ENCODE data around the gene FGFR2. TPM values are rescaled to one million over a fixed set of nuclear protein-coding genes. Genes with fewer than 3 reads are reported as not detected.

FGFR2 gene
- total RNA-seq, 1 experiment from 2014 or later, result 135 TPM

GRCh38 chr10:121578298-121578697 is 19.9 kb downstream of the FGFR2 start:
- DNase-seq, result no peak
- peaks cover 85 to 90% of the 10 kb centered on the region in 2 experiments for H3K4me1 Mint-ChIP-seq
- peaks cover 20 to 56% (median 36%) of the 10 kb centered on the region in 3 experiments for H3K36me3 Mint-ChIP-seq (ENCODE audit: insufficient read depth in 1 of 3, low read depth in 3 of 3)
- Histone ChIP-seq H3K4ac (ENCODE audit: low read depth, low read length) (no peak overlapping the region), H2BK5ac (ENCODE audit: insufficient read length, low read length) (no peak overlapping the region), H4K5ac (ENCODE audit: insufficient read length, low read depth, low read length) (no peak overlapping the region), H3K23ac (ENCODE audit: insufficient read length, low read depth, low read length) (no peak overlapping the region), H3K79me1 (ENCODE audit: insufficient read depth, low read depth, low read length, poor library complexity, severe bottlenecking) (peaks cover 14% of the 10 kb centered on the region), H3K56ac (ENCODE audit: insufficient read length, low read depth, low read length) (no peak overlapping the region), H2AK5ac (ENCODE audit: insufficient read length, low read length) (no peak overlapping the region), H3K27ac (ENCODE audit: insufficient read length, low read depth, low read length) (no peak overlapping the region), H2AFZ (ENCODE audit: low read length) (no peak overlapping the region), H4K8ac (replicated peaks; ENCODE audit: insufficient read length, low read depth, low read length) (no peak overlapping the region), H2BK15ac (ENCODE audit: low read depth, low read length) (no peak overlapping the region), H3K14ac (ENCODE audit: insufficient read depth, low read length) (peak overlapping the region; percentile 45; the same call in 1 of the 2 replicates), H3K27me3 (ENCODE audit: insufficient read depth, low read length) (no peaks in the 10 kb centered on the region), H2BK120ac (ENCODE audit: low read depth, low read length, poor library complexity, severe bottlenecking) (no peak overlapping the region), H4K91ac (ENCODE audit: insufficient read length, low read depth, low read length) (no peak overlapping the region), H4K20me1 (ENCODE audit: control insufficient read depth, insufficient read depth, insufficient read length) (peaks cover 3% of the 10 kb centered on the region), H3T11ph (ENCODE audit: low read length) (no peak overlapping the region), H2BK20ac (ENCODE audit: low read depth, low read length, poor library complexity, severe bottlenecking) (no peak overlapping the region), H3K79me2 (ENCODE audit: insufficient read depth, low read length) (peaks cover 41% of the 10 kb centered on the region; the same call in 1 of the 2 replicates), H3K9ac (ENCODE audit: extremely low read depth, insufficient read length, low read length) (no peak overlapping the region), H2BK12ac (ENCODE audit: insufficient read length, low read depth, low read length) (no peak overlapping the region), H3K4me2 (ENCODE audit: insufficient read depth, insufficient read length, low read length) (no peak overlapping the region), H3K9me3 (ENCODE audit: control insufficient read depth, low read depth, low read length) (no peaks in the 10 kb centered on the region), H3K4me1 (ENCODE audit: insufficient read depth, low read length) (peaks cover 22% of the 10 kb centered on the region), H3K18ac (ENCODE audit: insufficient read length, low read depth, low read length) (no peak overlapping the region), H3K23me2 (ENCODE audit: insufficient read length, low read depth, low read length, poor library complexity, severe bottlenecking) (no peaks in the 10 kb centered on the region)
- no peak for TF ChIP-seq CTCF (conservative IDR thresholded peaks at IDR 0.05)
- H3K9me3 Mint-ChIP-seq, result no peaks in the 10 kb centered on the region; a peak in 1 of 5 replicates
- peak overlapping the region; percentile 63 to 98 (median 74) for H3K27ac Mint-ChIP-seq
- no peaks in the 10 kb centered on the region; the same call in 1 of the 2 replicates for H3K27me3 Mint-ChIP-seq (ENCODE audit: low read depth)
- H3K4me3 Mint-ChIP-seq, result peak overlapping the region in 1 of 2 experiments; percentile 74; a peak in 3 of 5 replicates
- no CpG with 5 or more reads among the region's 9 CpGs for whole genome bisulfite sequencing (ENCODE audit: extremely low coverage, insufficient read length, low lambda C conversion rate)

Measured in H9 (cell line).